Measurements from ENCODE around the gene SEMA3G. TPM values are rescaled to one million over a fixed set of nuclear protein-coding genes. Genes with fewer than 3 reads are reported as not detected.

Gene SEMA3G
- polyA plus RNA-seq, 2 of the 4 experiments (the other 2 are of a cell fraction) = 0.08 to 0.13 TPM

- ChIA-PET POLR2A (no interaction called here), CTCF (interaction anchor here (0.7 to 2.7 kb wide), 2 partner anchors 20 to 80 kb away, joined by 3 to 14 read pairs; no protein-coding TSS in a partner anchor)
- no CpG with 5 or more reads among the region's 21 CpGs for WGBS (ENCODE audit: missing lambda C conversion rate)
- H3K27ac ChIP-seq = no peak overlapping the region
- H3K4me1 ChIP-seq = no peaks in the 10 kb centered on the region
- H3K9me3 ChIP-seq = no peaks in the 10 kb centered on the region
- DNase-seq (ENCODE audit: low read depth in 1 of 2, low spot score in 1 of 2) (no peak), FAIRE-seq (no peak), ATAC-seq (no peak)
- H3K4me2 ChIP-seq = no peak overlapping the region
- TF ChIP-seq TP53 (CRISPR knock-in tag; IDR thresholded peaks at IDR 0.05) (no peak), TFCP2L1 (CRISPR knock-in tag; IDR thresholded peaks at IDR 0.05) (no peak), REST (IDR thresholded peaks at IDR 0.05) (no peak)
- TF ChIP-seq, protein P1, sequence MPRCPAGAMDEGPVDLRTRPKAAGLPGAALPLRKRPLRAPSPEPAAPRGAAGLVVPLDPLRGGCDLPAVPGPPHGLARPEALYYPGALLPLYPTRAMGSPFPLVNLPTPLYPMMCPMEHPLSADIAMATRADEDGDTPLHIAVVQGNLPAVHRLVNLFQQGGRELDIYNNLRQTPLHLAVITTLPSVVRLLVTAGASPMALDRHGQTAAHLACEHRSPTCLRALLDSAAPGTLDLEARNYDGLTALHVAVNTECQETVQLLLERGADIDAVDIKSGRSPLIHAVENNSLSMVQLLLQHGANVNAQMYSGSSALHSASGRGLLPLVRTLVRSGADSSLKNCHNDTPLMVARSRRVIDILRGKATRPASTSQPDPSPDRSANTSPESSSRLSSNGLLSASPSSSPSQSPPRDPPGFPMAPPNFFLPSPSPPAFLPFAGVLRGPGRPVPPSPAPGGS (IDR thresholded peaks at IDR 0.05) = no peak
- H3K4me3 ChIP-seq = no peak overlapping the region
These were observed 47.2 kb upstream of the SEMA3G start for GRCh38 chr3:52492059-52492458.

DNA sequence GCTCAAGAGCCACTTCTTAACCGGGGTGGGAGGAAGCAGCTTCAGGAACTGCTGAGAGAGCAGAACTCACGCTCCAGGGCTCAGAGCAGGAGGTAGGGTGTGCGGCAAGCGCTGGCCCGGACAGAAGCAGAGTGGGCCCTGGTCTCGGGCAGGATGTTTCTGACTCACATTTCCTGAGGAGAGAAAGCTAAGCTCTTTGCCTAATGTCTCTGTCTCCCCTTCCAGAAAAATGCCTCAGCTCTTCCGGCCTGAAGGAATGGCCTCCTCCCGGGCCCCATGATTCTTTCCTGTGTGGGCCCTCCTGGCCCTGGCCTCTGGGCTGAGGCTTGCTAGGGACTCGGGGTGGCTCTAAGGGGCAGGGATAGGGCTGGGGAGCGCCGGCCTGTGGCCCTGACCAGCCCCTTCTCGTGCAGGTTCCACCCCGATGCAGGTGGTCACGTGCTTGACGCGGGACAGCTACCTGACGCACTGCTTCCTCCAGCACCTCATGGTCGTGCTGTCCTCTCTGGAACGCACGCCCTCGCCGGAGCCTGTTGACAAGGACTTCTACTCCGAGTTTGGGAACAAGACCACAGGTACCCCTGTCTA lies 46.1 kb upstream of the SEMA3G start:
- FAIRE-seq (no peak), DNase-seq (ENCODE audit: low read depth in 1 of 2, low spot score in 1 of 2) (no peak), ATAC-seq (no peak)
- Histone ChIP-seq H3K27ac (no peak overlapping the region), H3K9me3 (no peaks in the 10 kb centered on the region), H3K4me2 (no peak overlapping the region), H3K4me3 (no peak overlapping the region), H3K4me1 (no peaks in the 10 kb centered on the region)
- CTCF ChIA-PET = interaction anchor here (0.7 to 2.7 kb wide), 4 partner anchors 13 to 79 kb away, joined by 3 to 14 read pairs (median 4); no protein-coding TSS in a partner anchor
- POLR2A ChIA-PET = no interaction called here
- TF ChIP-seq CEBPB (IDR thresholded peaks at IDR 0.05) (no peak), NR3C1 (IDR thresholded peaks at IDR 0.05) (no peak), SMC3 (IDR thresholded peaks at IDR 0.05) (no peak), MAX (IDR thresholded peaks at IDR 0.05) (no peak), FOSL2 (IDR thresholded peaks at IDR 0.05) (no peak), FOSL2 (CRISPR knock-in tag; IDR thresholded peaks at IDR 0.05) (no peak), ZFP36 (IDR thresholded peaks at IDR 0.05; ENCODE audit: borderline replicate concordance, partially characterized antibody) (no peak), ZSCAN20 (CRISPR knock-in tag; IDR thresholded peaks at IDR 0.05) (no peak), HEYL (CRISPR knock-in tag; IDR thresholded peaks at IDR 0.05) (no peak), CBX8 (IDR thresholded peaks at IDR 0.05) (no peak), CHD2 (IDR thresholded peaks at IDR 0.05; ENCODE audit: low read length, partially characterized antibody) (no peak), FOXS1 (CRISPR knock-in tag; IDR thresholded peaks at IDR 0.05) (no peak), POLR2A (IDR thresholded peaks at IDR 0.05; ENCODE audit: low read length) (no peak), TP53 (CRISPR knock-in tag; IDR thresholded peaks at IDR 0.05) (no peak), HOXB13 (CRISPR knock-in tag; IDR thresholded peaks at IDR 0.05; ENCODE audit: low read depth) (no peak)
- TF ChIP-seq, protein P2, sequence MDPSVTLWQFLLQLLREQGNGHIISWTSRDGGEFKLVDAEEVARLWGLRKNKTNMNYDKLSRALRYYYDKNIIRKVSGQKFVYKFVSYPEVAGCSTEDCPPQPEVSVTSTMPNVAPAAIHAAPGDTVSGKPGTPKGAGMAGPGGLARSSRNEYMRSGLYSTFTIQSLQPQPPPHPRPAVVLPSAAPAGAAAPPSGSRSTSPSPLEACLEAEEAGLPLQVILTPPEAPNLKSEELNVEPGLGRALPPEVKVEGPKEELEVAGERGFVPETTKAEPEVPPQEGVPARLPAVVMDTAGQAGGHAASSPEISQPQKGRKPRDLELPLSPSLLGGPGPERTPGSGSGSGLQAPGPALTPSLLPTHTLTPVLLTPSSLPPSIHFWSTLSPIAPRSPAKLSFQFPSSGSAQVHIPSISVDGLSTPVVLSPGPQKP (IDR thresholded peaks at IDR 0.05; ENCODE audit: low read depth, low read length) = no peak
- TF ChIP-seq, protein P3, sequence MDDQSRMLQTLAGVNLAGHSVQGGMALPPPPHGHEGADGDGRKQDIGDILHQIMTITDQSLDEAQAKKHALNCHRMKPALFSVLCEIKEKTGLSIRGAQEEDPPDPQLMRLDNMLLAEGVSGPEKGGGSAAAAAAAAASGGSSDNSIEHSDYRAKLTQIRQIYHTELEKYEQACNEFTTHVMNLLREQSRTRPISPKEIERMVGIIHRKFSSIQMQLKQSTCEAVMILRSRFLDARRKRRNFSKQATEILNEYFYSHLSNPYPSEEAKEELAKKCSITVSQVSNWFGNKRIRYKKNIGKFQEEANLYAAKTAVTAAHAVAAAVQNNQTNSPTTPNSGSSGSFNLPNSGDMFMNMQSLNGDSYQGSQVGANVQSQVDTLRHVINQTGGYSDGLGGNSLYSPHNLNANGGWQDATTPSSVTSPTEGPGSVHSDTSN (IDR thresholded peaks at IDR 0.05) = no peak
- TF ChIP-seq, protein P1 (IDR thresholded peaks at IDR 0.05) = no peak
- 87% methylated on average over 15 of the region's 23 CpGs for WGBS (ENCODE audit: missing lambda C conversion rate)
